ENCODE data around the gene MITF.
"Not testable (repeated sequence)": the region's sequence is repeated elsewhere in the genome, so short reads cannot be mapped to it uniquely, and the experiment has no call there.

MITF gene

GRCh38 chr3:69900331-69900730 is 161.1 kb downstream of the MITF start:
- no peak for TF ChIP-seq CTCF (conservative IDR thresholded peaks at IDR 0.05; ENCODE audit: low read depth, low read length)
- no peak for DNase-seq (ENCODE audit: low read depth)
- H3K4me3 ChIP-seq (ENCODE audit: low read length) = no peak overlapping the region

- no peak for DNase-seq (ENCODE audit: low read depth)
- no peak for TF ChIP-seq CTCF (conservative IDR thresholded peaks at IDR 0.05; ENCODE audit: low read depth, low read length)
- no peak overlapping the region for H3K4me3 ChIP-seq (ENCODE audit: low read length)
Measured at GRCh38 chr3:69901802-69902201, 162.5 kb downstream of the MITF start.

- no peak for DNase-seq (ENCODE audit: low read depth)
- no peak overlapping the region for H3K4me3 ChIP-seq (ENCODE audit: low read length)
- TF ChIP-seq CTCF (conservative IDR thresholded peaks at IDR 0.05; ENCODE audit: low read depth, low read length) = no peak
Measured at GRCh38 chr3:69902386-69902785, 163.1 kb downstream of the MITF start.

- no peak for DNase-seq (ENCODE audit: low read depth)
- no peak overlapping the region for H3K4me3 ChIP-seq (ENCODE audit: low read length)
- TF ChIP-seq CTCF (conservative IDR thresholded peaks at IDR 0.05; ENCODE audit: low read depth, low read length) = no peak
Measured at GRCh38 chr3:69906351-69906966, 167.2 kb downstream of the MITF start.

GRCh38 chr3:69907554-69907953 is 168.3 kb downstream of the MITF start:
- DNase-seq (ENCODE audit: low read depth) = no peak
- no peak for TF ChIP-seq CTCF (conservative IDR thresholded peaks at IDR 0.05; ENCODE audit: low read depth, low read length)
- H3K4me3 ChIP-seq (ENCODE audit: low read length) = no peak overlapping the region

- H3K4me3 ChIP-seq (ENCODE audit: low read length); DNase-seq (ENCODE audit: low read depth): not testable (repeated sequence)
Measured at GRCh38 chr3:69909859-69910258, 170.6 kb downstream of the MITF start.

- no peak for DNase-seq (ENCODE audit: low read depth)
Measured at GRCh38 chr3:69913422-69913821, 174.2 kb downstream of the MITF start.

More at GRCh38 chr3:69913422-69913821, 174.2 kb downstream of the MITF start:
- no peak for TF ChIP-seq CTCF (conservative IDR thresholded peaks at IDR 0.05; ENCODE audit: low read depth, low read length)
- no peak overlapping the region for H3K4me3 ChIP-seq (ENCODE audit: low read length)

Measured in retinal pigment epithelial cell (primary cell).